H1 (cell line): ENCODE results near the gene DDIAS. TPM values are rescaled to one million over a fixed set of nuclear protein-coding genes. Genes with fewer than 3 reads are reported as not detected.

ENCODE experiments used
- CTCF ChIA-PET: fragments of 300-600 bp; sonication (Branson Sonifier 250); formaldehyde crosslinking; loops from one replicate; lab custom pipeline; 2021; ENCODE audit not compliant: partially characterized antibody; lab: Charles Lee
- POLR2A ChIA-PET: fragments of 300-600 bp; sonication (Branson Sonifier 250); formaldehyde crosslinking; loops from one replicate; lab custom pipeline; 2021; ENCODE audit warnings: inconsistent platforms; ENCODE audit not compliant: partially characterized antibody; lab: Charles Lee
- DNase-seq, 2 experiments: peaks; one replicate each; pipeline versions ENCODE4 v3.0.0 to v3.0.0-alpha.2; 2010 to 2022; ENCODE audit warnings: low spot score in 2 of 2, low read depth in 1 of 2, mixed read lengths in 1 of 2
- FAIRE-seq: peaks from 2 replicates; lab custom pipeline; 2011; peaks lifted over from hg19 to GRCh38; lab: Jason Lieb, UNC
- H2AFZ ChIP-seq: 2 replicates; pipeline ENCODE4 v1.8.1; 2012; ENCODE audit warnings: low read length, inconsistent platforms
- H2AK5ac ChIP-seq: 2 replicates; pipeline ENCODE4 v1.6.1; 2013; ENCODE audit warnings: low read depth, low read length
- H2BK120ac ChIP-seq: replicated peaks from 2 replicates; pipeline ENCODE3; 2013; ENCODE audit warnings: low read depth, low read length, inconsistent platforms
- H2BK12ac ChIP-seq: 2 replicates; pipeline ENCODE4 v1.6.1; 2013; ENCODE audit warnings: low read depth, low read length
- H2BK15ac ChIP-seq: 2 replicates; pipeline ENCODE4 v1.6.1; 2013; ENCODE audit warnings: low read length
- H2BK20ac ChIP-seq: 2 replicates; pipeline ENCODE4 v1.6.1; 2013; ENCODE audit warnings: low read length
- H2BK5ac ChIP-seq: 2 replicates; pipeline ENCODE4 v1.6.1; 2013; ENCODE audit warnings: low read depth, low read length
- H3K14ac ChIP-seq: 2 replicates; pipeline ENCODE4 v1.6.1; 2013; ENCODE audit warnings: inconsistent platforms; ENCODE audit not compliant: insufficient read length
- H3K18ac ChIP-seq: 2 replicates; pipeline ENCODE4 v1.6.1; 2013; ENCODE audit warnings: low read length; ENCODE audit errors: extremely low read depth
- H3K23ac ChIP-seq: 2 replicates; pipeline ENCODE4 v1.6.1; 2013; ENCODE audit warnings: inconsistent platforms; ENCODE audit not compliant: insufficient read length
- H3K23me2 ChIP-seq: 2 replicates; pipeline ENCODE4 v1.6.1; 2013; ENCODE audit warnings: low read depth, low read length
- H3K27ac ChIP-seq: 2 replicates; pipeline ENCODE4 v1.6.1; 2011; ENCODE audit warnings: low read depth, low read length, inconsistent platforms
- H3K27me3 ChIP-seq, 4 experiments: replicated peaks in 1 of 4; 1 replicate in 1 of 4; 2 replicates in 3 of 4; pipeline versions ENCODE4 v1.6.1 to v1.8.1; 2011 to 2013; ENCODE audit warnings: low read length in 3 of 4, mild to moderate bottlenecking in 3 of 4, inconsistent platforms in 2 of 4, mixed read lengths in 2 of 4, moderate library complexity in 1 of 4; ENCODE audit not compliant: control insufficient read depth in 3 of 4, insufficient read depth in 3 of 4; ENCODE audit errors: extremely low read depth in 1 of 4
- H3K36me3 ChIP-seq, 4 experiments: 2 replicates each; pipeline versions ENCODE4 v1.6.1 to v1.8.1; 2011 to 2013; ENCODE audit warnings: mild to moderate bottlenecking in 4 of 4, low read length in 3 of 4, moderate library complexity in 2 of 4, control low read depth in 1 of 4, inconsistent platforms in 1 of 4; ENCODE audit not compliant: insufficient read depth in 4 of 4, control insufficient read depth in 2 of 4
- H3K4ac ChIP-seq: replicated peaks from 2 replicates; pipeline ENCODE3; 2013; ENCODE audit warnings: low read length, low read depth, mixed read lengths, inconsistent platforms; ENCODE audit not compliant: insufficient read length
- H3K4me1 ChIP-seq, 4 experiments: replicated peaks in 1 of 4; 1 replicate in 1 of 4; 2 replicates in 3 of 4; pipeline versions ENCODE4 v1.6.1 to v1.8.1; 2011 to 2013; ENCODE audit warnings: low read length in 3 of 4, inconsistent platforms in 2 of 4, mixed read lengths in 1 of 4; ENCODE audit not compliant: insufficient read depth in 4 of 4, control insufficient read depth in 3 of 4
- H3K4me2 ChIP-seq, 2 experiments: 2 replicates each; pipeline versions ENCODE4 v1.6.1 to v1.8.1; 2011 to 2013; ENCODE audit warnings: low read depth in 2 of 2, low read length in 2 of 2, control low read depth in 1 of 2, inconsistent platforms in 1 of 2, mild to moderate bottlenecking in 1 of 2; ENCODE audit not compliant: insufficient read depth in 1 of 2
- H3K4me3 ChIP-seq, 4 experiments: fragments of 200-600, 300-600 bp in 1 of 4; sonication (generic), shearing (Covaris generic), sonication (Bioruptor Twin) in 1 of 4; 2 replicates each; pipeline versions ENCODE4 v1.5.1 to v1.8.1; 2011 to 2016; ENCODE audit warnings: low read length in 4 of 4, low read depth in 3 of 4, control low read depth in 2 of 4, inconsistent platforms in 2 of 4, mild to moderate bottlenecking in 2 of 4, mixed read lengths in 1 of 4, moderate library complexity in 1 of 4; ENCODE audit not compliant: insufficient read depth in 2 of 4; ENCODE audit errors: extremely low read depth in 1 of 4
- H3K56ac ChIP-seq: replicated peaks from 2 replicates; pipeline ENCODE3; 2013; ENCODE audit warnings: low read depth, mild to moderate bottlenecking, mixed read lengths, low read length, inconsistent platforms; ENCODE audit not compliant: insufficient read length
- H3K79me1 ChIP-seq: 2 replicates; pipeline ENCODE4 v1.6.1; 2013; ENCODE audit warnings: low read depth, low read length, control low read depth
- H3K79me2 ChIP-seq, 2 experiments: 2 replicates each; pipeline versions ENCODE4 v1.6.1 to v1.8.1; 2012 to 2013; ENCODE audit warnings: low read length in 2 of 2, mild to moderate bottlenecking in 2 of 2, inconsistent platforms in 1 of 2; ENCODE audit not compliant: insufficient read depth in 2 of 2, control insufficient read depth in 1 of 2
- H3K9ac ChIP-seq, 4 experiments: replicated peaks in 1 of 4; 1 replicate in 1 of 4; 2 replicates in 3 of 4; pipeline versions ENCODE4 v1.6.1 to v1.8.1; 2011 to 2013; ENCODE audit warnings: low read depth in 3 of 4, low read length in 3 of 4, control low read depth in 2 of 4, mild to moderate bottlenecking in 2 of 4, moderate library complexity in 2 of 4, inconsistent platforms in 1 of 4; ENCODE audit errors: extremely low read depth in 1 of 4
- H3K9me3 ChIP-seq, 2 experiments: 2 replicates each; pipeline versions ENCODE4 v1.6.1 to v1.8.1; 2012 to 2013; ENCODE audit warnings: mild to moderate bottlenecking in 2 of 2, moderate library complexity in 2 of 2, control low read depth in 1 of 2, inconsistent platforms in 1 of 2, low read depth in 1 of 2, low read length in 1 of 2, mixed read lengths in 1 of 2; ENCODE audit not compliant: insufficient read depth in 2 of 2
- H4K20me1 ChIP-seq, 2 experiments: replicated peaks in 1 of 2; 2 replicates each; pipeline versions ENCODE3 to v1.8.1; 2011 to 2013; ENCODE audit warnings: inconsistent platforms in 2 of 2, low read length in 2 of 2, mild to moderate bottlenecking in 1 of 2; ENCODE audit not compliant: insufficient read depth in 2 of 2, control insufficient read depth in 1 of 2
- H4K5ac ChIP-seq: 2 replicates; pipeline ENCODE4 v1.6.1; 2013; ENCODE audit warnings: low read length, low read depth, mixed read lengths, inconsistent platforms; ENCODE audit not compliant: insufficient read length
- H4K8ac ChIP-seq: 2 replicates; pipeline ENCODE4 v1.8.0; 2013; ENCODE audit warnings: mild to moderate bottlenecking, moderate library complexity, low read length, inconsistent platforms; ENCODE audit not compliant: insufficient read depth; ENCODE audit errors: extremely low read depth
- H4K91ac ChIP-seq: replicated peaks from 2 replicates; pipeline ENCODE3; 2013; ENCODE audit warnings: low read length, mixed read lengths, inconsistent platforms; ENCODE audit not compliant: insufficient read length
- CHD2 ChIP-seq: IDR thresholded peaks from 2 replicates; pipeline ENCODE4 v1.6.1; 2012; ENCODE audit warnings: low read length, improper control_type of control experiment
- GABPA ChIP-seq: IDR thresholded peaks from 2 replicates; pipeline ENCODE4 v1.6.1; 2011; ENCODE audit warnings: mild to moderate bottlenecking, low read length, moderate library complexity, borderline replicate concordance; ENCODE audit not compliant: insufficient read depth
- GTF2F1 ChIP-seq: IDR thresholded peaks from 2 replicates; pipeline ENCODE4 v1.6.1; 2012; ENCODE audit warnings: low read depth, low read length, improper control_type of control experiment, borderline replicate concordance
- HDAC6 ChIP-seq: IDR thresholded peaks from one replicate; pipeline ENCODE4 v1.7.1; 2012; ENCODE audit warnings: low read depth, mild to moderate bottlenecking, inconsistent platforms, low read length, moderate library complexity
- SIX5 ChIP-seq: IDR thresholded peaks from 2 replicates; pipeline ENCODE4 v1.6.1; 2011; ENCODE audit warnings: mild to moderate bottlenecking, low read depth, low read length
- SP2 ChIP-seq: IDR thresholded peaks from 2 replicates; pipeline ENCODE4 v1.6.1; 2012; ENCODE audit warnings: mild to moderate bottlenecking, low read length, inconsistent platforms
- SUZ12 ChIP-seq: fragments of 200-600 bp; sonication (generic); IDR thresholded peaks from 2 replicates; pipeline ENCODE4 v1.6.1; 2012; ENCODE audit warnings: mild to moderate bottlenecking, inconsistent platforms, low read length, moderate library complexity, mixed read lengths
- TAF1 ChIP-seq: IDR thresholded peaks from 2 replicates; pipeline ENCODE4 v1.6.1; 2011; ENCODE audit warnings: mild to moderate bottlenecking, low read depth, low read length
- WGBS, 2 experiments: shearing (Covaris generic) in 1 of 2; methylation state at CpG; one replicate each; pipeline versions ENCODE4 v1.1.6 to v1.1.7; 2013 to 2015; ENCODE audit warnings: low lambda C conversion rate in 2 of 2, mixed read lengths in 2 of 2, inconsistent platforms in 1 of 2, low coverage in 1 of 2, missing lambda C conversion rate in 1 of 2; ENCODE audit not compliant: insufficient replicate concordance in 2 of 2, insufficient coverage in 1 of 2, insufficient read length in 1 of 2; ENCODE audit errors: extremely low coverage in 1 of 2, missing lambda C conversion rate in 1 of 2; 5-methylcytosine and 5-hydroxymethylcytosine counted together
- polyA plus RNA-seq, 7 experiments: library from polyadenylated mRNA; depleted of rRNA in 3 of 7; stranded (reverse) in 5 of 7; unstranded in 2 of 7; fragments of >200 nt in 5 of 7; fragments of 200-250 nt in 2 of 7; gene quantifications; 1 replicate in 5 of 7; 2 replicates in 1 of 7; 4 replicates in 1 of 7; pipeline versions ENCODE4 v1.2.1 to v1.2.3, GENCODE V29; 2011 to 2013; ENCODE audit warnings: missing spikeins in 2 of 7, mixed read lengths in 2 of 7
- total RNA-seq: library from RNA; stranded (reverse); fragmentation: NEBNext Ultra II Directional; extraction: Animal tissue kit (Norgen Biotek cat#: 25700); gene quantifications from 2 replicates; pipeline ENCODE4 v1.2.1, GENCODE V29; 2021
- TF ChIP-seq, protein P1 (sequence below), 3 experiments: IDR thresholded peaks; 1 replicate in 2 of 3; 2 replicates in 1 of 3; pipeline versions ENCODE4 v1.5.1 to v1.6.1; 2011; ENCODE audit warnings: low read length in 3 of 3, mild to moderate bottlenecking in 3 of 3, inconsistent platforms in 2 of 3, low read depth in 1 of 3, moderate library complexity in 1 of 3; ENCODE audit not compliant: insufficient read depth in 1 of 3; ENCODE audit errors: control extremely low read depth in 1 of 3
- TF ChIP-seq, protein P2 (sequence below): IDR thresholded peaks from 2 replicates; pipeline ENCODE4 v1.6.1; 2012; ENCODE audit warnings: inconsistent platforms
- TF ChIP-seq, protein P3 (sequence below): IDR thresholded peaks from 2 replicates; pipeline ENCODE4 v1.6.1; 2012; ENCODE audit warnings: inconsistent platforms

Gene DDIAS
- total and polyA plus RNA-seq, 2 of the 8 experiments (the other 6 are each of a cell fraction or from before 2014, with no cell fraction given), result 11.6 to 25.7 TPM

DNA sequence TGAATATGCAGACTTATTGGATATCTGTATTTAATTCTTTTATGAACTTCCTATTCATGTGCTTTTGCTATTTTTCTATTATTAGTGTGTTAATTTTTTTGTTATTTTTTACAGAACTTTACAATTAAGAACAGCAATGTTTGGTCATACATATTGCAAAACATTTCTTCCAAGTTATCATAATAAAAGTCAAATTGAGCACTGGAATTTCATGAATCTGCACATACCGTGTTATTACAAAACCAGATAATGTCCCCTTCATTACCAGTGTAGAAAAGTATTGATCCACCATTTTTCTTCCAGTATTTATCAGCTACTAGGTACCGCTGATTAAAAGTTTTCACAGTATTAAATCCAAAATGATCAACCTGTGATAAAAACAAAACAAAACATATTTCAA lies 41.8 kb upstream of the DDIAS start:
- H3K9ac ChIP-seq, result no peak overlapping the region
- H3K14ac ChIP-seq, result no peak overlapping the region
- no peak overlapping the region for H3K4me3 ChIP-seq
- no peak overlapping the region for H2BK20ac ChIP-seq
- no peak overlapping the region for H4K8ac ChIP-seq
- no peaks in the 10 kb centered on the region for H3K79me1 ChIP-seq
- no peak overlapping the region for H2BK120ac ChIP-seq
- 87% methylated on average over 2 of the region's 2 CpGs; no CpG with 5 or more reads in 1 of the 2 experiments for WGBS, 2 experiments
- H3K4me2 ChIP-seq, result no peak overlapping the region
- peaks cover 0 to under 1% (median 0%) of the 10 kb centered on the region in 4 experiments; a peak in 1 of 7 replicates for H3K4me1 ChIP-seq
- no peaks in the 10 kb centered on the region for H3K27me3 ChIP-seq
- peaks cover 0 to 2% of the 10 kb centered on the region in 2 experiments for H4K20me1 ChIP-seq
- H3K56ac ChIP-seq, result no peak overlapping the region
- no peak for DNase-seq
- ChIA-PET POLR2A (no interaction called here), CTCF (interaction anchor here (1.3 to 2.0 kb wide), 2 partner anchors 8 to 128 kb away, joined by 3 to 8 read pairs; no protein-coding TSS in a partner anchor)
- no peak overlapping the region for H3K18ac ChIP-seq
- H2AK5ac ChIP-seq, result no peak overlapping the region
- no peaks in the 10 kb centered on the region for H3K79me2 ChIP-seq
- H3K36me3 ChIP-seq, result no peaks in the 10 kb centered on the region
- no peak overlapping the region for H2BK15ac ChIP-seq
- no peak overlapping the region for H3K4ac ChIP-seq
- H3K23ac ChIP-seq, result no peak overlapping the region
- no peak overlapping the region for H2AFZ ChIP-seq
- H3K27ac ChIP-seq, result no peak overlapping the region
- no peak overlapping the region for H4K91ac ChIP-seq
- FAIRE-seq, result no peak
- no peaks in the 10 kb centered on the region for H3K9me3 ChIP-seq
- no peak overlapping the region for H2BK5ac ChIP-seq
- H4K5ac ChIP-seq, result no peak overlapping the region
- no peak overlapping the region for H2BK12ac ChIP-seq
- H3K23me2 ChIP-seq, result no peaks in the 10 kb centered on the region
- no peak for TF ChIP-seq GABPA
- TF ChIP-seq, protein P1, sequence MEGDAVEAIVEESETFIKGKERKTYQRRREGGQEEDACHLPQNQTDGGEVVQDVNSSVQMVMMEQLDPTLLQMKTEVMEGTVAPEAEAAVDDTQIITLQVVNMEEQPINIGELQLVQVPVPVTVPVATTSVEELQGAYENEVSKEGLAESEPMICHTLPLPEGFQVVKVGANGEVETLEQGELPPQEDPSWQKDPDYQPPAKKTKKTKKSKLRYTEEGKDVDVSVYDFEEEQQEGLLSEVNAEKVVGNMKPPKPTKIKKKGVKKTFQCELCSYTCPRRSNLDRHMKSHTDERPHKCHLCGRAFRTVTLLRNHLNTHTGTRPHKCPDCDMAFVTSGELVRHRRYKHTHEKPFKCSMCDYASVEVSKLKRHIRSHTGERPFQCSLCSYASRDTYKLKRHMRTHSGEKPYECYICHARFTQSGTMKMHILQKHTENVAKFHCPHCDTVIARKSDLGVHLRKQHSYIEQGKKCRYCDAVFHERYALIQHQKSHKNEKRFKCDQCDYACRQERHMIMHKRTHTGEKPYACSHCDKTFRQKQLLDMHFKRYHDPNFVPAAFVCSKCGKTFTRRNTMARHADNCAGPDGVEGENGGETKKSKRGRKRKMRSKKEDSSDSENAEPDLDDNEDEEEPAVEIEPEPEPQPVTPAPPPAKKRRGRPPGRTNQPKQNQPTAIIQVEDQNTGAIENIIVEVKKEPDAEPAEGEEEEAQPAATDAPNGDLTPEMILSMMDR (IDR thresholded peaks at IDR 0.05; ENCODE audit: control extremely low read depth in 1 of 3, insufficient read depth in 1 of 3, low read depth in 1 of 3, low read length in 3 of 3), result no peak
- TF ChIP-seq, protein P2, sequence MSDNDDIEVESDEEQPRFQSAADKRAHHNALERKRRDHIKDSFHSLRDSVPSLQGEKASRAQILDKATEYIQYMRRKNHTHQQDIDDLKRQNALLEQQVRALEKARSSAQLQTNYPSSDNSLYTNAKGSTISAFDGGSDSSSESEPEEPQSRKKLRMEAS, result no peak
- TF ChIP-seq CHD2, result no peak
- TF ChIP-seq, protein P3, sequence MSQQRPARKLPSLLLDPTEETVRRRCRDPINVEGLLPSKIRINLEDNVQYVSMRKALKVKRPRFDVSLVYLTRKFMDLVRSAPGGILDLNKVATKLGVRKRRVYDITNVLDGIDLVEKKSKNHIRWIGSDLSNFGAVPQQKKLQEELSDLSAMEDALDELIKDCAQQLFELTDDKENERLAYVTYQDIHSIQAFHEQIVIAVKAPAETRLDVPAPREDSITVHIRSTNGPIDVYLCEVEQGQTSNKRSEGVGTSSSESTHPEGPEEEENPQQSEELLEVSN, result no peak
- TF ChIP-seq SP2, result no peak
- no peak for TF ChIP-seq SUZ12
- no peak for TF ChIP-seq HDAC6
- TF ChIP-seq GTF2F1, result no peak
- TF ChIP-seq TAF1, result no peak
- no peak for TF ChIP-seq SIX5
